Tibial nerve (tissue), 3 donors: Measurements from ENCODE around the gene LRRC8D.

Experiments used
- POLR2A ChIP-seq, 2 donors: fragments of 450-650 bp; IDR thresholded peaks; one replicate each; pipeline ENCODE4 v1.6.1; 2017; ENCODE audit warnings: antibody characterized with exemption in 2 of 2, mild to moderate bottlenecking in 2 of 2, moderate library complexity in 2 of 2
- TF ChIP-seq, protein P1 (sequence below), 5 experiments: fragments of 200-600 bp in 3 of 5; fragments of 450-650 bp in 2 of 5; sonication (generic) in 3 of 5; IDR thresholded peaks; one replicate each; pipeline ENCODE4 v1.5.1; 2016 to 2019; ENCODE audit warnings: antibody characterized with exemption in 5 of 5, mild to moderate bottlenecking in 3 of 5, moderate library complexity in 2 of 5

DNA sequence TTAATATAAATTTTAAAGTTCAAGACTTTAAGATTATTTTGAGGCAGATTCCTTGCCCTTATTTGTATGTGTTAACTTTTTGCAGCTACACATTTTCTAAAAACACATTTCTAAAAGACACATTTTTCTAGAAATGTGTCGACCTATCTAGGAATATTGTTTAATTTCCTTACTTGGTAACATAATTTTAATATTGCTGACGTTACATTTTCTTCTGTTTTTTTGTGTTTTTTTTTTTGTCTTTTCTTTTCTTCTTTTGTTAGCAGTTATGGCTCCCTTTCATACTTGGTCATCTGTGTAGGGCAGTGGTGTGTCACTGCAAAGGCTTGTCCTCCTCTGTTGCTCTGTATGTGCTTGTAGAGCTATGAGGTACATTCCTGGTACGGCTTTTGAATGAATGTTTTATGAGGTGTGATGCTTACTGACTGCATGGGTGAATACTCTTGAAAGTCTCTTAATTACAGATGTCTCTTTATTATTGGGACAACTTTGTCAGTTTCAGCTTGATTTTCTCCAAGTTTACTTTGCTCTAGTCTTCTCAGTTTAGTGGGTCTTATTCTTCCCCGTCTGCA is 30.1 kb downstream of the LRRC8D start:
- TF ChIP-seq, protein P1, sequence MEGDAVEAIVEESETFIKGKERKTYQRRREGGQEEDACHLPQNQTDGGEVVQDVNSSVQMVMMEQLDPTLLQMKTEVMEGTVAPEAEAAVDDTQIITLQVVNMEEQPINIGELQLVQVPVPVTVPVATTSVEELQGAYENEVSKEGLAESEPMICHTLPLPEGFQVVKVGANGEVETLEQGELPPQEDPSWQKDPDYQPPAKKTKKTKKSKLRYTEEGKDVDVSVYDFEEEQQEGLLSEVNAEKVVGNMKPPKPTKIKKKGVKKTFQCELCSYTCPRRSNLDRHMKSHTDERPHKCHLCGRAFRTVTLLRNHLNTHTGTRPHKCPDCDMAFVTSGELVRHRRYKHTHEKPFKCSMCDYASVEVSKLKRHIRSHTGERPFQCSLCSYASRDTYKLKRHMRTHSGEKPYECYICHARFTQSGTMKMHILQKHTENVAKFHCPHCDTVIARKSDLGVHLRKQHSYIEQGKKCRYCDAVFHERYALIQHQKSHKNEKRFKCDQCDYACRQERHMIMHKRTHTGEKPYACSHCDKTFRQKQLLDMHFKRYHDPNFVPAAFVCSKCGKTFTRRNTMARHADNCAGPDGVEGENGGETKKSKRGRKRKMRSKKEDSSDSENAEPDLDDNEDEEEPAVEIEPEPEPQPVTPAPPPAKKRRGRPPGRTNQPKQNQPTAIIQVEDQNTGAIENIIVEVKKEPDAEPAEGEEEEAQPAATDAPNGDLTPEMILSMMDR (IDR thresholded peaks at IDR 0.05), result no peak
- no peak for TF ChIP-seq POLR2A (IDR thresholded peaks at IDR 0.05)
